OCI-LY7 (cell line): Measurements from ENCODE around the gene DRC7. TPM values are rescaled to one million over a fixed set of nuclear protein-coding genes. Genes with fewer than 3 reads are reported as not detected.
A peak's percentile ranks its signal among the peaks of the same experiment; 100 is the strongest.

Source experiments
- BruUV-seq: library from RNA; stranded (reverse); fragments of 400-500 nt; replicated peaks from 2 replicates; lab custom pipeline; 2021; lab: Mats Ljungman, UMichigan
- CTCF ChIA-PET: fragments of 300-600 bp; sonication (Branson Sonifier 250); formaldehyde crosslinking; loops from one replicate; lab custom pipeline; 2022; ENCODE audit warnings: antibody characterized with exemption; ENCODE audit not compliant: unreplicated experiment; lab: Charles Lee
- POLR2A ChIA-PET: fragments of 300-600 bp; sonication (Branson Sonifier 250); formaldehyde crosslinking; loops from one replicate; lab custom pipeline; 2022; ENCODE audit warnings: antibody characterized with exemption; lab: Charles Lee
- DNase-seq: peaks from one replicate; pipeline ENCODE4 v3.0.0-alpha.2; 2015; ENCODE audit warnings: low spot score
- H2AFZ ChIP-seq: fragments of 200-600 bp; sonication (generic), shearing (Covaris generic); 2 replicates; pipeline ENCODE4 v1.6.1; 2014; ENCODE audit warnings: mild to moderate bottlenecking, antibody characterized with exemption, low read length, moderate library complexity
- H3K27ac ChIP-seq: fragments of 200-600 bp; sonication (generic); 2 replicates; pipeline ENCODE4 v1.5.1; 2014; ENCODE audit warnings: mixed run types, low read depth, mild to moderate bottlenecking, moderate library complexity, low read length, inconsistent platforms; ENCODE audit not compliant: poor library complexity, severe bottlenecking
- H3K36me3 ChIP-seq: fragments of 200-600 bp; sonication (generic); 2 replicates; pipeline ENCODE4 v1.6.1; 2014; ENCODE audit warnings: mild to moderate bottlenecking, antibody characterized with exemption, low read length, moderate library complexity, mixed read lengths; ENCODE audit not compliant: insufficient read depth
- H3K4me1 ChIP-seq: fragments of 200-600 bp; sonication (generic); 2 replicates; pipeline ENCODE4 v1.5.1; 2014; ENCODE audit warnings: mild to moderate bottlenecking, low read length; ENCODE audit not compliant: insufficient read depth, poor library complexity, severe bottlenecking
- H3K4me2 ChIP-seq: fragments of 200-600 bp; sonication (generic); 2 replicates; pipeline ENCODE4 v1.6.1; 2014; ENCODE audit warnings: mild to moderate bottlenecking, low read length
- H3K4me3 ChIP-seq: fragments of 200-600 bp; sonication (generic); 2 replicates; pipeline ENCODE4 v1.5.1; 2014; ENCODE audit warnings: mild to moderate bottlenecking, low read depth, low read length; ENCODE audit not compliant: poor library complexity, severe bottlenecking
- H3K79me2 ChIP-seq: fragments of 200-600 bp; sonication (generic); 2 replicates; pipeline ENCODE4 v1.6.1; 2016; ENCODE audit warnings: low read depth, mild to moderate bottlenecking, low read length, moderate library complexity, mixed read lengths; ENCODE audit not compliant: insufficient read depth
- H3K9me2 ChIP-seq: fragments of 200-600 bp; sonication (generic); 2 replicates; pipeline ENCODE4 v1.6.1; 2016; ENCODE audit warnings: mild to moderate bottlenecking, low read length, mixed read lengths; ENCODE audit not compliant: insufficient read depth
- H3K9me3 ChIP-seq: fragments of 200-600 bp; sonication (generic); 2 replicates; pipeline ENCODE4 v1.6.1; 2014; ENCODE audit warnings: mild to moderate bottlenecking, mixed run types, low read length, mixed read lengths
- H4K20me1 ChIP-seq: fragments of 200-600 bp; sonication (generic); 2 replicates; pipeline ENCODE4 v1.6.1; 2014; ENCODE audit warnings: mild to moderate bottlenecking, antibody characterized with exemption, low read length, moderate library complexity, mixed read lengths; ENCODE audit not compliant: insufficient read depth
- EZH2phosphoT487 ChIP-seq: fragments of 200-600 bp; sonication (generic); IDR thresholded peaks from 2 replicates; pipeline ENCODE4 v1.6.1; 2018; ENCODE audit warnings: low read depth, borderline replicate concordance, mild to moderate bottlenecking, mixed run types, antibody characterized with exemption, low read length, moderate library complexity, mixed read lengths
- intact Hi-C: fragments of 100-400 bp; cut with micrococcal nuclease; formaldehyde crosslinking; loops from one replicate; pipeline ENCODE4 v1.10.0; 2022; ENCODE audit not compliant: unreplicated experiment
- total RNA-seq, 2 experiments: library from RNA; depleted of rRNA in 1 of 2; stranded (reverse); fragments of >200 nt in 1 of 2; shearing (Covaris generic) in 1 of 2; gene quantifications; 2 replicates each; pipeline ENCODE4 v1.2.3, GENCODE V29; 2014 to 2022
- TF ChIP-seq, protein P1 (sequence below): fragments of 200-600 bp; sonication (generic); conservative IDR thresholded peaks from 2 replicates; pipeline ENCODE4 v1.5.1; 2014; ENCODE audit warnings: mild to moderate bottlenecking, antibody characterized with exemption, low read length, moderate library complexity, mixed read lengths

Gene DRC7
- total RNA-seq, 2 experiments from 2014 or later: 0.44 to 0.46 TPM

- Histone ChIP-seq H2AFZ (no peak overlapping the region), H4K20me1 (no peaks in the 10 kb centered on the region), H3K4me3 (no peak overlapping the region), H3K79me2 (no peaks in the 10 kb centered on the region), H3K4me2 (no peak overlapping the region), H3K9me2 (no peaks in the 10 kb centered on the region), H3K4me1 (peaks cover 16% of the 10 kb centered on the region), H3K36me3 (peaks cover 8% of the 10 kb centered on the region; the same call in 1 of the 2 replicates), H3K27ac (no peak overlapping the region), H3K9me3 (no peaks in the 10 kb centered on the region)
- intact Hi-C loops: no loop called here
- no peak for TF ChIP-seq EZH2phosphoT487
- TF ChIP-seq, protein P1, sequence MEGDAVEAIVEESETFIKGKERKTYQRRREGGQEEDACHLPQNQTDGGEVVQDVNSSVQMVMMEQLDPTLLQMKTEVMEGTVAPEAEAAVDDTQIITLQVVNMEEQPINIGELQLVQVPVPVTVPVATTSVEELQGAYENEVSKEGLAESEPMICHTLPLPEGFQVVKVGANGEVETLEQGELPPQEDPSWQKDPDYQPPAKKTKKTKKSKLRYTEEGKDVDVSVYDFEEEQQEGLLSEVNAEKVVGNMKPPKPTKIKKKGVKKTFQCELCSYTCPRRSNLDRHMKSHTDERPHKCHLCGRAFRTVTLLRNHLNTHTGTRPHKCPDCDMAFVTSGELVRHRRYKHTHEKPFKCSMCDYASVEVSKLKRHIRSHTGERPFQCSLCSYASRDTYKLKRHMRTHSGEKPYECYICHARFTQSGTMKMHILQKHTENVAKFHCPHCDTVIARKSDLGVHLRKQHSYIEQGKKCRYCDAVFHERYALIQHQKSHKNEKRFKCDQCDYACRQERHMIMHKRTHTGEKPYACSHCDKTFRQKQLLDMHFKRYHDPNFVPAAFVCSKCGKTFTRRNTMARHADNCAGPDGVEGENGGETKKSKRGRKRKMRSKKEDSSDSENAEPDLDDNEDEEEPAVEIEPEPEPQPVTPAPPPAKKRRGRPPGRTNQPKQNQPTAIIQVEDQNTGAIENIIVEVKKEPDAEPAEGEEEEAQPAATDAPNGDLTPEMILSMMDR: no peak
- ChIA-PET CTCF (no interaction called here), POLR2A (no interaction called here)
- no peak for DNase-seq
- BruUV-seq: no TSS peak
Measured at GRCh38 chr16:57732714-57733113, 38.1 kb downstream of the DRC7 start.

- H3K9me2 ChIP-seq: no peaks in the 10 kb centered on the region
- no peak for DNase-seq
- TF ChIP-seq EZH2phosphoT487: no peak
- TF ChIP-seq, protein P1: no peak
- peak overlapping the region; percentile 95 for H2AFZ ChIP-seq
- H3K4me3 ChIP-seq: peak overlapping the region; percentile 86
- peak overlapping the region; percentile 88 for H3K4me2 ChIP-seq
- H3K4me1 ChIP-seq: peaks cover 16% of the 10 kb centered on the region
- intact Hi-C loops: loop anchor here (2.0 kb wide), 2 partner anchors 266 to 288 kb away; partner anchors contain the start of genes CIAPIN1, COQ9, USB1 and ZNF319
- no TSS peak for BruUV-seq
- H3K27ac ChIP-seq: peak overlapping the region; percentile 21
- ChIA-PET CTCF (no interaction called here), POLR2A (no interaction called here)
- peaks cover 9% of the 10 kb centered on the region; the same call in 1 of the 2 replicates for H3K36me3 ChIP-seq
- H3K79me2 ChIP-seq: no peaks in the 10 kb centered on the region
- no peaks in the 10 kb centered on the region for H3K9me3 ChIP-seq
- H4K20me1 ChIP-seq: no peaks in the 10 kb centered on the region
Measured at GRCh38 chr16:57734308-57734924, 39.8 kb downstream of the DRC7 start.
